GM06990 (cell line): ENCODE results near the gene HOXC11.

Source experiments
- DNase-seq: peaks from one replicate; pipeline ENCODE4 v3.0.0-alpha.2; 2011; ENCODE audit not compliant: insufficient read length; ENCODE audit errors: extremely low read depth
- H3K27me3 ChIP-seq: replicated peaks from 2 replicates; pipeline ENCODE4 v1.6.0; 2011; ENCODE audit warnings: low read length; ENCODE audit not compliant: control insufficient read depth, insufficient read depth
- H3K36me3 ChIP-seq: 2 replicates; pipeline ENCODE4 v1.5.1; 2011; ENCODE audit warnings: low read length; ENCODE audit not compliant: control insufficient read depth, insufficient read depth
- H3K4me3 ChIP-seq: replicated peaks from 2 replicates; pipeline ENCODE4 v1.5.1; 2011; ENCODE audit warnings: low read depth, mild to moderate bottlenecking, control low read depth, low read length
- TF ChIP-seq, protein P1 (sequence below): IDR thresholded peaks from 2 replicates; pipeline ENCODE4 v1.5.1; 2011; ENCODE audit warnings: low read length, control low read depth, mild to moderate bottlenecking, inconsistent platforms; ENCODE audit not compliant: insufficient read depth, poor library complexity, severe bottlenecking

Gene HOXC11

DNA sequence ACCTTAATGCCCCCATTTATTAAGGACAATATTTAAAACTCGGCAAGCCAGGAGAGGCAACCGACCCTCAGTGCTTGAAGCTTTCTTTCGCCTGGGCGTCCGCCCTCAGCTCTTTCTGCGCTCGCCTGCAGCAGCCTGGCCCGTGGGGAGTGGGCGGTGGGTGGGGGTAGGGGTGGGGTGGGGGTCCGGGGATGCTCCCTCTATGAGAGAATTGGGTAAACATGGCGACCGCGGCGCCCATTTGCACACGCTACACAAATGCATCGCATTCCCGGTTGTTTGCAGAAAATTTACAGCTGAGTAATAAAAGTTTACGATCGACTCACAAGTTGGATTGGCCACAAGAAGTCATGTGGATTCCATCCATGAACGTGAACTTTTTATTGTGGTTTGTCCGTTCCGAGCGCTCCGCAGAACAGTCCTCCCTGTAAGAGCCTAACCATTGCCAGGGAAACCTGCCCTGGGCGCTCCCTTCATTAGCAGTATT lies 43.6 kb downstream of the HOXC11 start:
- H3K4me3 ChIP-seq, result no peak overlapping the region
- TF ChIP-seq, protein P1, sequence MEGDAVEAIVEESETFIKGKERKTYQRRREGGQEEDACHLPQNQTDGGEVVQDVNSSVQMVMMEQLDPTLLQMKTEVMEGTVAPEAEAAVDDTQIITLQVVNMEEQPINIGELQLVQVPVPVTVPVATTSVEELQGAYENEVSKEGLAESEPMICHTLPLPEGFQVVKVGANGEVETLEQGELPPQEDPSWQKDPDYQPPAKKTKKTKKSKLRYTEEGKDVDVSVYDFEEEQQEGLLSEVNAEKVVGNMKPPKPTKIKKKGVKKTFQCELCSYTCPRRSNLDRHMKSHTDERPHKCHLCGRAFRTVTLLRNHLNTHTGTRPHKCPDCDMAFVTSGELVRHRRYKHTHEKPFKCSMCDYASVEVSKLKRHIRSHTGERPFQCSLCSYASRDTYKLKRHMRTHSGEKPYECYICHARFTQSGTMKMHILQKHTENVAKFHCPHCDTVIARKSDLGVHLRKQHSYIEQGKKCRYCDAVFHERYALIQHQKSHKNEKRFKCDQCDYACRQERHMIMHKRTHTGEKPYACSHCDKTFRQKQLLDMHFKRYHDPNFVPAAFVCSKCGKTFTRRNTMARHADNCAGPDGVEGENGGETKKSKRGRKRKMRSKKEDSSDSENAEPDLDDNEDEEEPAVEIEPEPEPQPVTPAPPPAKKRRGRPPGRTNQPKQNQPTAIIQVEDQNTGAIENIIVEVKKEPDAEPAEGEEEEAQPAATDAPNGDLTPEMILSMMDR, result no peak
- no peaks in the 10 kb centered on the region for H3K36me3 ChIP-seq
- H3K27me3 ChIP-seq, result peaks cover 1% of the 10 kb centered on the region
- DNase-seq, result no peak

DNA sequence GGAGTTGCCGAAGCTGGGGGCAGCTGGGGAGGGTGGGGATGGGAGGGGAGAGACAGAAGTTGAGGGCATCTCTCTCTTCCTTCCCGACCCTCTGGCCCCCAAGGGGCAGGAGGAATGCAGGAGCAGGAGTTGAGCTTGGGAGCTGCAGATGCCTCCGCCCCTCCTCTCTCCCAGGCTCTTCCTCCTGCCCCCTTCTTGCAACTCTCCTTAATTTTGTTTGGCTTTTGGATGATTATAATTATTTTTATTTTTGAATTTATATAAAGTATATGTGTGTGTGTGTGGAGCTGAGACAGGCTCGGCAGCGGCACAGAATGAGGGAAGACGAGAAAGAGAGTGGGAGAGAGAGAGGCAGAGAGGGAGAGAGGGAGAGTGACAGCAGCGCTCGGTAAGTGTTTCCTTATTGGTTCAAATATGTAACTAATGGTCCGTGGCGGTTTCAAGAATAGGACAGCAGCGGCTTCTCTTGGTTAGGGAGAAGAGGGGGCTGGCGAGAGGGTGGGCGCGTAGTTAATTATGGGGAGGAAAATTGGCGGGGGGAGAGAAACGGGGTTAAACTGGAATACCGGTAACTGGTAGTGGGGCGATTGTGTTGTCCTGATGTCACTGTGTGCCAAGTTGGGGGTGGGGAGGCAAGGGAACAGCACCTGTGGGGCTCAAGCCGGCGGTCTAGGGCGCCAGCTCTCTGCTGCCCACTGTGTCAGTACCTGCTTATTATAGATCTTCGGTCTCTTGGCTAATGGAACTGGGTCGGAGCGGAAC lies 44.3 kb downstream of the HOXC11 start:
- Histone ChIP-seq H3K27me3 (peaks cover 1% of the 10 kb centered on the region), H3K36me3 (no peaks in the 10 kb centered on the region), H3K4me3 (peak overlapping the region; percentile 65)
- no peak for DNase-seq
- TF ChIP-seq, protein P1, result no peak

DNA sequence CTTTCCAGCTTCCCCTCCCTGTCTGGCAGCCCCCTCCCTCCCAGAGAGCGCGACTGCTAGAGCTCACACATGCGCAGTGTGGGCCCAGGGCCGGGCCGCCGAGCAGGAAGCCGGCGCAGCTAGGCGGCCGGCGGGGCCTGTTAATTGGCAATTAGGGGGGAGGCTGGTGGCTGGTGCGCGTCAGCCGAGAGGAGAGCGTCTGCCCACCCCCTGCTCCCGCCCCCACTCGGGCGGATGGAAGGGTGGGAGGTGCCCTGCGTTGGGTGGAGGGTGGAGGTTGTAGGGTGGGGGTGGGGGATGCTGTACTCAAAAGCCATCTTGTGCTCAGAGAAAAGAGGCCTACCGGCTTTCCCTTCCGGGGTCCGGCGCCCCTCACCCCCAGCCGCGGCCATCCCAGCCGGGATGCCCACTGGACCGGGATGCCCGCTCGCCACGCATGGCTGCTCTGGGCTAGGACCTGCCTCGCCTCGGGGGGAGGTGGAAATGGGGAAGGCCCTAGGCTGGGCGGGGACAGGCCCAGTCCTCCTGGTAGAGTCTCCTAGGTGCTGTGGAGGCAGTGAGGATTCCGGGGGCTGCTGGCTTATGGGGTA lies 45.0 kb downstream of the HOXC11 start:
- H3K36me3 ChIP-seq, result no peaks in the 10 kb centered on the region
- H3K27me3 ChIP-seq, result peaks cover 1% of the 10 kb centered on the region
- H3K4me3 ChIP-seq, result peak overlapping the region; percentile 65
- TF ChIP-seq, protein P1, result no peak
- DNase-seq, result peak; percentile 96

DNA sequence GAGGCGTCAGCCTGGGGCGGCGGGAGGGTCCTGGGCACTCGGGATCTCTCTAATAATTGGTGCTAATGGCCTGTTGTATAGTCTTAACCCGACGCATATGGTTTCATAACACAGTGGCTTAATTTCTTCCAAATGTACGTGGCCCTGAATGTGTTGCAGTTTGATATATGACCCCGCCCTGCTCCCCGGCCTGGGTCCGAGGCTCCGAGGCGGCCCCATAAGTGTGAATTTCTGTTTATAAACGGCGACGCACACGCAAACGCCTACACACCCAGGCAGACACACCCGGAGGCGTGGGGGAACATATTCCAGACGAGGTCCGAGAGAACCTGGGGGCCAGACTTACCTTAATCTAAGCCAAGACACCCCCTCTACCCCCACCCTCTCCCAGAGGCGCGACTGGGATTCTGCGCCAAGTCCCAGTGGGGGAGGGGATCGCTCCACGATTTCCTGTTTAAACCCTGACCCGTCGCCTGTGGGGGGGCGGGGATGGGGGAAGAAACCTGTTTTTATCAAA lies 45.6 kb downstream of the HOXC11 start:
- no peak for DNase-seq
- H3K4me3 ChIP-seq, result peak overlapping the region; percentile 65
- TF ChIP-seq, protein P1, result no peak
- H3K27me3 ChIP-seq, result peaks cover 1% of the 10 kb centered on the region; the same call in 1 of the 2 replicates
- no peaks in the 10 kb centered on the region for H3K36me3 ChIP-seq

GRCh38 chr12:54019091-54019811 lies 46.3 kb downstream of the HOXC11 start:
- H3K27me3 ChIP-seq, result peaks cover 1% of the 10 kb centered on the region; the same call in 1 of the 2 replicates
- TF ChIP-seq, protein P1, result no peak
- no peaks in the 10 kb centered on the region for H3K36me3 ChIP-seq
- H3K4me3 ChIP-seq, result no peak overlapping the region
- DNase-seq, result no peak
